ENCODE data around the gene GTPBP10.

The GTPBP10 gene

DNA sequence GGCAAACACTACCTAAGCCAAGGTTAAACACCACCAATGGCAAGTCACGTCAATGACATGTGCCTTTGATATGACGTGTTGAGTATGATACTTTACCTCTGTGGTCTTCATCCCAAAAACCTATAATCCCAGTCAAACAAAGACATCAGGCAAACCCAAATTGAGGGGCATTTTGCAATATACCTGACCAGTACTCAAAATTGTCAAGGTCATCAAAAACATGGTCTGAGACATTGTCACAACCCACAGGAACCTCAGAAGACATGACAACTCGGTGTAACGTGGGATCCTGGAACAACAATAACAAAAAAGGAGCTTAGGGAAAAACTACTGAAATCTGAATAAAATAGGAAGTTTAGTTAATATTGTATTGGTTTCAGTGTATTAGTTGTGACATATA lies 32.6 kb upstream of the GTPBP10 start:
- CTCF ChIA-PET: interaction anchor here (1.4 kb wide), 1 partner anchor 114 kb away, joined by 3 read pairs; no protein-coding TSS in a partner anchor
- POLR2A ChIA-PET (ENCODE audit: low non-redundant PET): no interaction called here
- H3K27ac ChIP-seq: no peak overlapping the region
- no peak for DNase-seq (ENCODE audit: low spot score)
- TF ChIP-seq, protein P1, sequence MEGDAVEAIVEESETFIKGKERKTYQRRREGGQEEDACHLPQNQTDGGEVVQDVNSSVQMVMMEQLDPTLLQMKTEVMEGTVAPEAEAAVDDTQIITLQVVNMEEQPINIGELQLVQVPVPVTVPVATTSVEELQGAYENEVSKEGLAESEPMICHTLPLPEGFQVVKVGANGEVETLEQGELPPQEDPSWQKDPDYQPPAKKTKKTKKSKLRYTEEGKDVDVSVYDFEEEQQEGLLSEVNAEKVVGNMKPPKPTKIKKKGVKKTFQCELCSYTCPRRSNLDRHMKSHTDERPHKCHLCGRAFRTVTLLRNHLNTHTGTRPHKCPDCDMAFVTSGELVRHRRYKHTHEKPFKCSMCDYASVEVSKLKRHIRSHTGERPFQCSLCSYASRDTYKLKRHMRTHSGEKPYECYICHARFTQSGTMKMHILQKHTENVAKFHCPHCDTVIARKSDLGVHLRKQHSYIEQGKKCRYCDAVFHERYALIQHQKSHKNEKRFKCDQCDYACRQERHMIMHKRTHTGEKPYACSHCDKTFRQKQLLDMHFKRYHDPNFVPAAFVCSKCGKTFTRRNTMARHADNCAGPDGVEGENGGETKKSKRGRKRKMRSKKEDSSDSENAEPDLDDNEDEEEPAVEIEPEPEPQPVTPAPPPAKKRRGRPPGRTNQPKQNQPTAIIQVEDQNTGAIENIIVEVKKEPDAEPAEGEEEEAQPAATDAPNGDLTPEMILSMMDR (conservative IDR thresholded peaks at IDR 0.05; ENCODE audit: low read depth): no peak

DNA sequence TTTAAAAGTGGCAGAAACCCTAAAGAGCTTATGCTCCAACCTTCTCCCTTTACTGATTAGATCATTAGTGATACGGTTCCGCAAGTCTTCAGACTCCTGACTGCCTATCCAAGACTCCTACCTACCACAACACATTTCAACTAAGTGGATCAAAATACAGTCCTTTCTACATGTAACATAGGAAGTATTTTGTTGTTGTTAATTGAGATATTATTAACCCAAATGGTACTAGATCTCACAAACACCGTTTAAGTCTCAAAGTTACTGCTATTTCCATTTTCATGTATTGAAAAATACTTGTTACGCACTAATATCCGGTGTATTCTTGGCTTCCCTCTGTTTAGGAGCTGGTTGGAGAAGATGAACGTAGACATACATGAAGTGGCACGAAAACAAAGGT lies 26.5 kb upstream of the GTPBP10 start:
- CTCF ChIA-PET: interaction anchor here (0.8 kb wide), 1 partner anchor 100 kb away, joined by 3 read pairs; no protein-coding TSS in a partner anchor
- POLR2A ChIA-PET (ENCODE audit: low non-redundant PET): no interaction called here
- no peak overlapping the region for H3K27ac ChIP-seq
- TF ChIP-seq, protein P1 (conservative IDR thresholded peaks at IDR 0.05; ENCODE audit: low read depth): no peak
- DNase-seq (ENCODE audit: low spot score): no peak

DNA sequence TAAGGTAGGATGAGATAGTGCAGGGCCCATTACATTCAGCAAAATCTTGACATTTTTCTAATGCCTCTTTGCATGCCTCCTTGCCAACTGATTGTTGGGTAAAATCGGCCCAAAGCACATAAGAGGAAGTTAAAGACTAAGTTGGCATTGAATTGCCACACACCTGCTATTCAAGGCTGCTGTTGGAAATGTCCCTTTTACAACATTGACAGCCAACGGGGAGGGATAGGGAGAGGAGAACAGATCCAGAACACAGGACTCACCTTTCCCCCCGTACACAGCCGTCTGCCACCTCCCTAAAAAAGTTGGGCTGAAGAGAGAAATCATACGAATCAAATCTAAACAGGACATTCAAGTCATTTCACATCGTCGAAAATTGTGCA lies 26.1 kb upstream of the GTPBP10 start:
- ChIA-PET CTCF (interaction anchor here (0.6 to 1.1 kb wide), 3 partner anchors 100 to 1052 kb away, joined by 3 to 6 read pairs (median 4); no protein-coding TSS in a partner anchor), POLR2A (ENCODE audit: low non-redundant PET) (no interaction called here)
- H3K27ac ChIP-seq: no peak overlapping the region
- TF ChIP-seq, protein P1 (conservative IDR thresholded peaks at IDR 0.05; ENCODE audit: low read depth): no peak
- DNase-seq (ENCODE audit: low spot score): no peak

DNA sequence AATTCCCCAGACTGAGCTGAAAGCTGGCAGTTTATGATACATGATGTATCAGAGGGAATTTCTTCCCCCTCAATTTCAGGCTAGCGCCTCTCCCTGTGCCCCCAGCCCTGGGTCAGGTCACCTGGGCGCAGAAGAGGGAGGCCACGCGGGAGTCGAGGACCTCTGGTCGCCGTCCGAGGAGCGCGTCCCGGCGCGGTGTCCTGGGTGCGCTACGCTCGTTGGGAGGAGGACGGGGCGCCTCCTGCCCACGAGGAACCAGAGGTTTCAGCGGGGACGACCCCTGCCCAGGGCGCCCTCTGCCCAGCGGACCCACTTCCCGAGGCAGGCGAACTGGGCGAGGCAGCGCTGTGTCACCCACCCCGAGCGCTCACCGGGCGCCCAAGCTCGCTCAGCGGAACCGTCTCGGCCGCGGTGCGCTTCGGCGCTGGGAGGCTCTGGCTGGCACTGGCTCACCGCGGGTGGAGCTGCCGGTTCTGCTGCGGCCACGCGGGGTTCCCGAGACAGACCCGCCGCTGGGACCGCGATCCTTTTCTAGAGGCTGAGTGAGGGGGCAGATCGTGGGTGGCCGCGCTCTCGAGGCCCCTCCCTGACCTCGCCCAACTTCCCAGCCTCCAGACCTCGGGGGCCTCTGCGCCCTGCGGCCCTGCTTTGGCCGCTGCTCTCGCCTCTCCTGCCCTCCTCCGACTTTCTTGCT lies 25.6 kb upstream of the GTPBP10 start, which contains the start of gene FAM237B:
TSS of gene FAM237B (minus strand) at position 504 of the 694 bp plus-strand sequence. CDS start 1,556 bp downstream, outside the sequence.
- TF ChIP-seq, protein P1 (conservative IDR thresholded peaks at IDR 0.05; ENCODE audit: low read depth): no peak
- CTCF ChIA-PET: interaction anchor here (0.6 to 1.4 kb wide), 4 partner anchors 9 to 1052 kb away, joined by 3 to 6 read pairs (median 4); no protein-coding TSS in a partner anchor
- DNase-seq (ENCODE audit: low spot score): peak; percentile 21
- H3K27ac ChIP-seq: no peak within 1 kb of the TSS
- POLR2A ChIA-PET (ENCODE audit: low non-redundant PET): no interaction called here

DNA sequence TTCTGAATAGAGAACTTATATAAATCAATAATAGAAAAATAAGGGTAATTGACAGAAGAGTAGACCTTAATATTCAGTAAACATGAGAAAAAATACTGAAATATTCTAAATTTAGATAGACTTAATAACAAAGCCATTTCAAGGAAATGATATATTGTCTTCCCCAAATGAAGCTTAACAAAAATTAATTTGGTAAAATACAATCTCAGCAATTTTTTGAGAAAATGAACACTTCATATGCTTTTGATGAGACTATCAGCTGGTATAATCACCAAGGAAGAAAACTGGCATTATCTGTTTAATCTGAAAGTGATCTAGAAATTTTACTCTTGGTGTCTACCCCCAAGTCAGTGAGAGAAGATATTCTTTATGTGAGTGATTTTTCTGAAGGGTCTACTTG lies 23.7 kb upstream of the GTPBP10 start:
- POLR2A ChIA-PET (ENCODE audit: low non-redundant PET): no interaction called here
- DNase-seq (ENCODE audit: low spot score): no peak
- H3K27ac ChIP-seq: no peak overlapping the region
- TF ChIP-seq, protein P1 (conservative IDR thresholded peaks at IDR 0.05; ENCODE audit: low read depth): no peak
- CTCF ChIA-PET: interaction anchor here (1.4 kb wide), 1 partner anchor 11 kb away, joined by 5 read pairs; no protein-coding TSS in a partner anchor

DNA sequence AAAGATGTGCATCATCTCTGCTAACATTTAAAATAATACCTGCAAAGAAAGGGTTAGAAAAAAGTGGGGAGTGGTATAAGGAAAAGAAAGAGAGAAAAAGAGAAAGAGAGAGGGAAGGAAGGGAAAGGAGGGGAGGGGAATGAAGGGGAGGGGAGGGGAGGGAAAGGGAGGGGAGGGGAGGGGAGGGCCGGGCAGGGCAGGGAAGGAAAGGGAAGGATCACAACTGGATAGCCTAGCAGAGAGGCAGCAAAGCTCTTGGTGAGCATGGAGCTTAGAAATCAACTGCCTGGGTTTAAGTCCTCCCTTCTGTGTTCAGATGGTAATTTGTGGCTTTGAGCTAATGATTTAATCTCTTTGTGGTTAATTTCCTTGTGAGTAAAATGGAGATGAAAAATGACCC lies 20.0 kb upstream of the GTPBP10 start:
- TF ChIP-seq, protein P1 (conservative IDR thresholded peaks at IDR 0.05; ENCODE audit: low read depth): no peak
- no peak overlapping the region for H3K27ac ChIP-seq
- ChIA-PET CTCF (no interaction called here), POLR2A (ENCODE audit: low non-redundant PET) (no interaction called here)
- DNase-seq (ENCODE audit: low spot score): no peak

Data from RWPE1 (cell line).